HepG2 (cell line): Measurements from ENCODE around the gene ANAPC2. TPM values are rescaled to one million over a fixed set of nuclear protein-coding genes. Genes with fewer than 3 reads are reported as not detected.

Experiments used
- ATRX ChIP-seq: sonication (generic); formaldehyde crosslinking; IDR thresholded peaks from 2 replicates; pipeline ENCODE4 v1.4.0; 2020; ENCODE audit warnings: missing genetic modification reagents, borderline replicate concordance
- CEBPG ChIP-seq: IDR thresholded peaks from 2 replicates; pipeline ENCODE4 v1.6.1; 2016
- CREBL2 ChIP-seq: sonication (generic); formaldehyde crosslinking; IDR thresholded peaks from 2 replicates; pipeline ENCODE4 v1.8.1; 2023; ENCODE audit warnings: missing genetic modification reagents, mild to moderate bottlenecking, borderline replicate concordance
- HOMEZ ChIP-seq: IDR thresholded peaks from 2 replicates; pipeline ENCODE4 v1.6.1; 2016; ENCODE audit warnings: low read depth
- KAT7 ChIP-seq: IDR thresholded peaks from 2 replicates; pipeline ENCODE4 v1.6.1; 2018; ENCODE audit warnings: borderline replicate concordance, missing compliant biosample characterization
- KLF16 ChIP-seq, 2 experiments: sonication (generic) in 1 of 2; formaldehyde crosslinking in 1 of 2; IDR thresholded peaks; 2 replicates each; pipeline versions ENCODE4 v1.6.1 to v1.8.0; 2016 to 2023; ENCODE audit warnings: missing genetic modification reagents in 2 of 2, missing compliant biosample characterization in 1 of 2
- NCOR1 ChIP-seq: fragments of 200-600 bp; sonication (generic); IDR thresholded peaks from 2 replicates; pipeline ENCODE4 v1.7.0; 2017; ENCODE audit warnings: antibody characterized with exemption, low read length, borderline replicate concordance
- NFE2L1 ChIP-seq: sonication (generic); formaldehyde crosslinking; IDR thresholded peaks from 2 replicates; pipeline ENCODE4 v1.4.0; 2020; ENCODE audit warnings: missing genetic modification reagents, mild to moderate bottlenecking, borderline replicate concordance
- NR2F1 ChIP-seq, 2 experiments: fragments of 450-650 bp in 1 of 2; formaldehyde crosslinking in 1 of 2; IDR thresholded peaks; 2 replicates each; pipeline versions ENCODE4 v1.5.0 to v1.6.1; 2016 to 2020; ENCODE audit warnings: mild to moderate bottlenecking in 1 of 2, missing compliant biosample characterization in 1 of 2, missing genetic modification reagents in 1 of 2, moderate library complexity in 1 of 2
- SETDB1 ChIP-seq: sonication (generic); formaldehyde crosslinking; IDR thresholded peaks from 2 replicates; pipeline ENCODE4 v1.5.1; 2020; ENCODE audit warnings: missing genetic modification reagents, mild to moderate bottlenecking, borderline replicate concordance
- TGIF2 ChIP-seq: IDR thresholded peaks from 2 replicates; pipeline ENCODE4 v1.6.1; 2016; ENCODE audit warnings: control low read depth, missing compliant biosample characterization
- THAP8 ChIP-seq: sonication (generic); formaldehyde crosslinking; IDR thresholded peaks from 2 replicates; pipeline ENCODE4 v1.5.1; 2020; ENCODE audit warnings: missing genetic modification reagents, mild to moderate bottlenecking, borderline replicate concordance
- THAP9 ChIP-seq: sonication (generic); formaldehyde crosslinking; IDR thresholded peaks from 2 replicates; pipeline ENCODE4; 2020; ENCODE audit warnings: missing genetic modification reagents, mild to moderate bottlenecking, borderline replicate concordance
- ZNF230 ChIP-seq: sonication (generic); formaldehyde crosslinking; IDR thresholded peaks from 2 replicates; pipeline ENCODE4 v1.4.0; 2020; ENCODE audit warnings: mild to moderate bottlenecking, missing genetic modification reagents
- ZNF646 ChIP-seq: sonication (generic); formaldehyde crosslinking; IDR thresholded peaks from 2 replicates; pipeline ENCODE4 v1.9.0; 2021; ENCODE audit warnings: mild to moderate bottlenecking, missing genetic modification reagents
- ZNF737 ChIP-seq: sonication (generic); formaldehyde crosslinking; IDR thresholded peaks from 2 replicates; pipeline ENCODE4 v1.5.0; 2020; ENCODE audit warnings: missing genetic modification reagents, mild to moderate bottlenecking, borderline replicate concordance
- ZSCAN12 ChIP-seq: sonication (generic); formaldehyde crosslinking; IDR thresholded peaks from 2 replicates; pipeline ENCODE4 v1.9.0; 2021; ENCODE audit warnings: mild to moderate bottlenecking, missing genetic modification reagents
- polyA plus RNA-seq, 8 experiments: library from polyadenylated mRNA; depleted of rRNA in 3 of 8; stranded (reverse) in 7 of 8; unstranded in 1 of 8; fragments of >200 nt; fragmentation: Illumina TruSeq in 4 of 8; extraction: Trizol in 4 of 8; gene quantifications; 2 replicates each; pipeline versions ENCODE4 v1.2.1 to v1.2.3, GENCODE V29; 2011 to 2016; ENCODE audit warnings: low read depth in 4 of 8, missing spikeins in 1 of 8, mixed read lengths in 1 of 8; ENCODE audit not compliant: insufficient read depth in 1 of 8
- total RNA-seq, 5 experiments: library from RNA; depleted of rRNA; stranded (reverse); fragments of >200 nt; fragmentation: Illumina TruSeq; extraction: Trizol; gene quantifications; 2 replicates each; pipeline ENCODE4 v1.2.3, GENCODE V29; 2016; ENCODE audit warnings: low read depth in 1 of 5

ANAPC2 gene
- total and polyA plus RNA-seq, 2 of the 13 experiments (the other 11 are each of a cell fraction or from before 2014, with no cell fraction given): 12.3 to 15.4 TPM

GRCh38 chr9:137235424-137236237 is 47.3 kb upstream of the ANAPC2 start (continued):
- TF ChIP-seq HOMEZ (CRISPR knock-in tag) (no peak), TGIF2 (CRISPR knock-in tag) (no peak), ZNF230 (CRISPR knock-in tag) (no peak), ZSCAN12 (CRISPR knock-in tag) (no peak), ZNF737 (no peak), KLF16 (CRISPR knock-in tag; IDR thresholded peaks at IDR 0.05) (no peak), KAT7 (CRISPR knock-in tag) (no peak), ZNF646 (CRISPR knock-in tag) (no peak), THAP9 (CRISPR knock-in tag) (no peak), NR2F1 (CRISPR knock-in tag; IDR thresholded peaks at IDR 0.05) (no peak), NCOR1 (no peak), NFE2L1 (no peak), THAP8 (CRISPR knock-in tag) (0 out of 2 replicates have a peak, but pooled peaks have one; percentile 44), ATRX (CRISPR knock-in tag) (no peak), SETDB1 (CRISPR knock-in tag) (no peak), CREBL2 (CRISPR knock-in tag) (no peak; the same call in 1 of the 2 replicates), CEBPG (CRISPR knock-in tag) (no peak)
